SU-DHL-6 (cell line): ENCODE results near the gene MRPL51.
A peak's percentile ranks its signal among the peaks of the same experiment; 100 is the strongest.

Source experiments
- H2AFZ ChIP-seq: fragments of 200-600 bp; sonication (generic); 2 replicates; pipeline ENCODE4 v1.6.1; 2014; ENCODE audit warnings: low read depth, mild to moderate bottlenecking, moderate library complexity, mixed read lengths, antibody characterized with exemption, low read length; ENCODE audit not compliant: severe bottlenecking
- H3F3A ChIP-seq: fragments of 200-600 bp; shearing (Covaris generic); 2 replicates; pipeline ENCODE4 v1.6.0; 2016; ENCODE audit warnings: antibody characterized with exemption, mild to moderate bottlenecking; ENCODE audit not compliant: insufficient read depth
- H3K27ac ChIP-seq: fragments of 200-600 bp; sonication (generic); 2 replicates; pipeline ENCODE4 v1.5.1; 2016; ENCODE audit warnings: low read depth, mild to moderate bottlenecking, low read length, moderate library complexity, mixed read lengths
- H3K27me3 ChIP-seq: fragments of 200-600 bp; sonication (generic), shearing (Covaris generic); 2 replicates; pipeline ENCODE4 v1.6.0; 2014; ENCODE audit warnings: mild to moderate bottlenecking, low read length
- H3K36me3 ChIP-seq: fragments of 200-600 bp; sonication (generic); 2 replicates; pipeline ENCODE4 v1.6.1; 2014; ENCODE audit warnings: mild to moderate bottlenecking, low read length, mixed read lengths
- H3K4me2 ChIP-seq: fragments of 300-600, 200-600 bp; shearing (Covaris generic), sonication (generic); 2 replicates; pipeline ENCODE4 v1.6.0; 2014; ENCODE audit warnings: low read length, low read depth, mild to moderate bottlenecking; ENCODE audit not compliant: poor library complexity, severe bottlenecking
- H3K4me3 ChIP-seq: fragments of 200-600 bp; sonication (generic); 2 replicates; pipeline ENCODE4 v1.5.1; 2014; ENCODE audit warnings: antibody characterized with exemption, low read length, mild to moderate bottlenecking, mixed read lengths; ENCODE audit not compliant: insufficient read depth, poor library complexity, severe bottlenecking
- H3K79me2 ChIP-seq: fragments of 200-600 bp; sonication (generic); 2 replicates; pipeline ENCODE4 v1.6.1; 2014; ENCODE audit warnings: mild to moderate bottlenecking, low read length, moderate library complexity; ENCODE audit not compliant: insufficient read depth
- H3K9ac ChIP-seq: fragments of 200-600 bp; sonication (generic); 2 replicates; pipeline ENCODE4 v1.7.0; 2014; ENCODE audit warnings: mild to moderate bottlenecking, low read length
- H3K9me2 ChIP-seq: fragments of 200-600 bp; sonication (generic); replicated peaks from 2 replicates; pipeline ENCODE4 v1.6.1; 2014; ENCODE audit warnings: low read length; ENCODE audit not compliant: insufficient read depth
- H3K9me3 ChIP-seq: fragments of 200-600 bp; sonication (generic); 2 replicates; pipeline ENCODE4 v1.6.1; 2014; ENCODE audit warnings: low read length, mixed read lengths; ENCODE audit not compliant: insufficient read depth
- H4K20me1 ChIP-seq: fragments of 200-600 bp; sonication (generic); 2 replicates; pipeline ENCODE4 v1.6.1; 2014; ENCODE audit warnings: low read depth, mild to moderate bottlenecking, antibody characterized with exemption, low read length, moderate library complexity, mixed read lengths
- EZH2phosphoT487 ChIP-seq: fragments of 200-600 bp; sonication (generic), shearing (Covaris generic); conservative IDR thresholded peaks from 2 replicates; pipeline ENCODE4 v1.6.1; 2018; ENCODE audit warnings: mild to moderate bottlenecking, antibody characterized with exemption, low read length, moderate library complexity, mixed read lengths
- TF ChIP-seq, protein P1 (sequence below): fragments of 200-600 bp; sonication (generic); IDR thresholded peaks from one replicate; pipeline ENCODE4 v1.5.1; 2017; ENCODE audit warnings: antibody characterized with exemption, mild to moderate bottlenecking, low read length, moderate library complexity; ENCODE audit not compliant: insufficient read depth, poor library complexity, severe bottlenecking

MRPL51 gene

DNA sequence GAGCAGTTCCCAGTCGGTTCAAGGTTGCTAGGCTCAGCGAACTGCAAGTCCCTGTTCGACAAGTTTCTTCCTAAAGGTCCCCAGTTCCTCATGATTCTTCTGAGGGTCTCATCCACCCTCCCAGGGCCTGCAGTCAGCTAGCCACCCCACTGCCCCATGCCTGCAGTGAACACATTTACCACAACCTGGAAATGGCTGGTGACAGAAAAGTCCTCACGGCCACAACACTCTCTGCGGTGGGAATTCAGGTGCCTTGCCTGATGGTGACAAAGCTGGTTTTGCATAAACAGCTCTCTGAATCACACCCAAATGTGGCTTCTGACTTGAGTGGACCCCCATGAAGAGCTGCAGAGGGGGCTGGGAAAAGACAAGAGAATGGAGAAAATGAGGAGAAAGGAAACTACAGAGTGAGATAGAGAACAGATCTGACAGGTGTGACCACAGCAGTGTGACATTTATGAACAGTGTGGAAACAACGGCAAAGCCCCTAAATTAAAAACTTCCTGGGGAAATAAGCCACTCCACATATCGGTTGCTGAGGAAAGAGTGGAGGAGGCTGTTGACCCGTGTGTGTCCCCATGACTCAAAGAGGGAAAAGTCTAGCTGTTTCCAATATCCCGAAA, 49.6 kb downstream of the MRPL51 start:
- no peak overlapping the region for H2AFZ ChIP-seq
- H3K9me3 ChIP-seq: no peaks in the 10 kb centered on the region
- H3K9me2 ChIP-seq: no peaks in the 10 kb centered on the region
- peak overlapping the region; percentile 95 for H3K27ac ChIP-seq
- peak overlapping the region; percentile 91 for H3K9ac ChIP-seq
- peaks cover 74% of the 10 kb centered on the region for H3F3A ChIP-seq
- no peaks in the 10 kb centered on the region for H4K20me1 ChIP-seq
- H3K27me3 ChIP-seq: no peaks in the 10 kb centered on the region
- peaks cover 19% of the 10 kb centered on the region for H3K79me2 ChIP-seq
- H3K4me2 ChIP-seq: peak overlapping the region; percentile 83
- no peaks in the 10 kb centered on the region for H3K36me3 ChIP-seq
- H3K4me3 ChIP-seq: peak overlapping the region; percentile 75
- no peak for TF ChIP-seq EZH2phosphoT487

DNA sequence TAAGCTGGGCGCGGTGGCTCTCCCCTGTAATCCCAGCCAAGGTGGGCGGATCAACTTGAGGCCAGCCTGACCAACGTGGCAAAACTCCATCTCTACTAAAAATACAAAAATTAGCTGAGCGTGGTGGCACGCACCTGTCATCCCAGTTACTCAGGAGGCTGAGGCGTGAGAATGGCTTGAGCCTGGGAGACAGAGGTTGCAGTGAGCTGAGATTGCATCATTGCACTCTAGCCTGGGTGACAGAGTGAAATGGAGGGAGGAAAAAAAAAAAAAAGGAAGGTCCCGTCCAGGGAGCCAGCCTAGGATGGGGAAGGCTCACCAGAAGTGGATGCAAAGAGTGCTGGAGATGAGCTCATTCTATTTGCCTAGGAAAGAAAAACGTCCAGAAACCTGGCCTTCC, 50.2 kb downstream of the MRPL51 start:
- no peaks in the 10 kb centered on the region for H3K27me3 ChIP-seq
- H3K36me3 ChIP-seq: no peaks in the 10 kb centered on the region
- peaks cover 19% of the 10 kb centered on the region for H3K79me2 ChIP-seq
- no peaks in the 10 kb centered on the region for H4K20me1 ChIP-seq
- TF ChIP-seq, protein P1, sequence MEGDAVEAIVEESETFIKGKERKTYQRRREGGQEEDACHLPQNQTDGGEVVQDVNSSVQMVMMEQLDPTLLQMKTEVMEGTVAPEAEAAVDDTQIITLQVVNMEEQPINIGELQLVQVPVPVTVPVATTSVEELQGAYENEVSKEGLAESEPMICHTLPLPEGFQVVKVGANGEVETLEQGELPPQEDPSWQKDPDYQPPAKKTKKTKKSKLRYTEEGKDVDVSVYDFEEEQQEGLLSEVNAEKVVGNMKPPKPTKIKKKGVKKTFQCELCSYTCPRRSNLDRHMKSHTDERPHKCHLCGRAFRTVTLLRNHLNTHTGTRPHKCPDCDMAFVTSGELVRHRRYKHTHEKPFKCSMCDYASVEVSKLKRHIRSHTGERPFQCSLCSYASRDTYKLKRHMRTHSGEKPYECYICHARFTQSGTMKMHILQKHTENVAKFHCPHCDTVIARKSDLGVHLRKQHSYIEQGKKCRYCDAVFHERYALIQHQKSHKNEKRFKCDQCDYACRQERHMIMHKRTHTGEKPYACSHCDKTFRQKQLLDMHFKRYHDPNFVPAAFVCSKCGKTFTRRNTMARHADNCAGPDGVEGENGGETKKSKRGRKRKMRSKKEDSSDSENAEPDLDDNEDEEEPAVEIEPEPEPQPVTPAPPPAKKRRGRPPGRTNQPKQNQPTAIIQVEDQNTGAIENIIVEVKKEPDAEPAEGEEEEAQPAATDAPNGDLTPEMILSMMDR: no peak
- TF ChIP-seq EZH2phosphoT487: no peak
- H3K4me2 ChIP-seq: peak overlapping the region; percentile 83
- no peak overlapping the region for H2AFZ ChIP-seq
- H3K4me3 ChIP-seq: peak overlapping the region; percentile 37
- H3K9me3 ChIP-seq: no peaks in the 10 kb centered on the region
- peak overlapping the region; percentile 91 for H3K9ac ChIP-seq
- peaks cover 69% of the 10 kb centered on the region for H3F3A ChIP-seq
- peak overlapping the region; percentile 95 for H3K27ac ChIP-seq
- no peaks in the 10 kb centered on the region for H3K9me2 ChIP-seq
